ENCODE data around the gene HOXA3.
A peak's percentile ranks its signal among the peaks of the same experiment; 100 is the strongest.

Gene HOXA3

DNA sequence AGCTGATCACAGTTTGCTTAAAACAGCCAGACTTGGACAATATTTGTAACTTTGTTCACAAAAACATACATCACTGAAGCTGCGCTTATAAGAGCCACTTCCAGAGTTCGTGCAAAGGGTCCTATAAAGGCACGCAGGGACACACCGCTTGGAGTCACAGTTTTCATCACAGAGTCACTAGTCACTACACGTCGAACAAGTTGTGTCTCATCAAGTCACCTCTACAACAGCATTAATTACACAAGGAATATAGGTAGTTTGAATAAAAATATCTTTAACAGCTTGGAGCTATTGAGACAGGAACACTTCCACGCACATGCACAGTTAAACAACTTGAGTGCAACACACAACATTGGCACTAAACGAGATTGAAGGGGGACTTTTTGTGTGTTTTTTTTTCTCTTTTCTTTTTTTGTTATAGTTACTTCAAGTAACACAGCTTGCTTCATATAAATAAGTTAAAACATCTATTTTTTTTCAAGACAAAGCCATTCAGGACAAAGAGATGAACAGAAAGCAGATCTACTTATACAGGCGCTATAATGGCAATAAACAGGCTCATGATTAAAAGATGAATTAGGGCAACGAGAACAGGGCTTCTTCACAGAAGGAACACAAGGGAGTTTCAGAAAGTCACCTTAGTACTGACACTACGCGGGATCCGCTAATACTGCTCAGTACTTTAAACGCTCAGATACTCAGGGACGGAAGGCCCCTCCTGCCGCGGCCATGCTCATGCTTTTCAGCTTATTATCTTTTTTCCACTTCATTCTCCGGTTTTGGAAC is 11.1 kb downstream of the HOXA3 start:
- in situ Hi-C loops (cut with HindIII; ENCODE audit: low pct_ligation_motif_present, low pct_unique_long_range_greater_than_20kb, low sequenced_read_pairs) = no loop called here
- no peak for DNase-seq

DNA sequence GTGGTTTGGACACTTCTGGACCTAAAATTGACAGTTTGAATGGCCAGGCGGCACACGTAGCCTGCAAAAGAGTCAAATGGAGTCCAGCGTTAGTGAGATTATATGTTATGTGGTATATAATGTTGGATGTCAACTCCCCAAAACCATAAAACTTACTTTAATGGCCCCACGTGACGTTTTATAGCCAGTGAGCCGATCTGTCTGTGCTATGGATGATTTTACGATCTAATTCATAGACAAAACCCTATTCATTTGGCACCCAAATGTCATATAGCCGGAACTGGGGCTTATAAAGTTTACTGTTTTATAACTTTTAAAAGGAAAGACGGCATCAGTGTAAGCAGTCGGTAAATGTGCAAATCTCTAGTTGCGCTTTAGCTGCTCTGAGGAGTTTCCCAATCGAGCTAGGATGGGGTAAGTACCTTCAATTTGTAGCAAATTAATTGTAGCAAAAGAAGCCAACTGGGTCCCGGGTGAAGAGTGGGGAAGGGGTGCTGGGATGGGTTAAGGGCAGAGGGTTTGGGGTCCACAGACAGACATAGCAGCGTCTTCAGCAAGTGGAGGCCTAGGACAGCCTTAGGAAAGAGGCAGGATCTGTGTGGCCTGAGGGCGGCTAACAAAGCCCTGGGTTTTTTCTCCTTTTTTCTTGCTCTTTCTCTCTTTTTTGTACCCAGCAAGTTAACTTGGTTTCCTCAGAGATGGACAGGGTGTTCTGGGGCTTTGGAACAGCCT is 12.1 kb downstream of the HOXA3 start:
- DNase-seq = no peak
- in situ Hi-C loops (cut with HindIII; ENCODE audit: low pct_ligation_motif_present, low pct_unique_long_range_greater_than_20kb, low sequenced_read_pairs) = no loop called here

DNA sequence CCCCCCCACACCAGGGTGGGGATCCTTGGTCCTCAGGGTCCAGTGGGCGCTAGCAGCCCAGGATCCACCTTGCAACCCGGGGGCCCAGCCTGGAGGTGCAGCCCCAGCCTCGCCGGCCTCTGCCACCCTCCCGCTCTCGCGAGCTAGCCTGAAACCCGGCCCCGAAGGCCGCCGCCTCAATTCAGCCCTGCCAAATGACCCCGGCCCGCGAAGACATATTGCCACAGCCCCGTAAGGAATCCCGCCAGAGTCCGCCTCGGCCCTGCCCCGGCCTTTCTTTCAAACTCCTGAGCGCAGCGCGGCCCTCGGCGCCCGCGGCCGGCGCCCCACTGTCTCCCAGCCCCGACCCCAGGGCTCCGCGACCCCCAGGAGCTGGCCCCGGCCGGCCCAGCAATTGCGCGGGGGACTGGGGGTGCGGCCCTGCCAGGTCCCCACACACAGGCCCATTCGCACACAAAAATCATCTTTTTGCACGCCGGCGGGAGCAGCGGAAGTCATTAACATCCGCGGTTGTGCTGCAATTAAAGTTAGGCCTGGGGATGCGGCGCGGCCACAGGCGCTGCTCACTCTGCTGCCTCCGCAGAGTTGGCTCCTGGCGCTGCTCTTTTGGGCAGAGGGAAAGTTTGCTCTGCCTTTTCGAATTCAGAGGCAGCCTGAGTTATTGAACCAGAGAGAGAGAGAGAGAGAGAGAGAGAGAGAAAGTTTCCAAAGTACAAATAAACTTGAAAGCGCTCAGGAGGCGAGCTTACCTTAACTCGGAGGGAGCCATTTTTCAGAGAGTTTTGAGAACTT is 12.9 kb downstream of the HOXA3 start:
- no peak for DNase-seq
- in situ Hi-C loops (cut with HindIII; ENCODE audit: low pct_ligation_motif_present, low pct_unique_long_range_greater_than_20kb, low sequenced_read_pairs) = no loop called here

DNA sequence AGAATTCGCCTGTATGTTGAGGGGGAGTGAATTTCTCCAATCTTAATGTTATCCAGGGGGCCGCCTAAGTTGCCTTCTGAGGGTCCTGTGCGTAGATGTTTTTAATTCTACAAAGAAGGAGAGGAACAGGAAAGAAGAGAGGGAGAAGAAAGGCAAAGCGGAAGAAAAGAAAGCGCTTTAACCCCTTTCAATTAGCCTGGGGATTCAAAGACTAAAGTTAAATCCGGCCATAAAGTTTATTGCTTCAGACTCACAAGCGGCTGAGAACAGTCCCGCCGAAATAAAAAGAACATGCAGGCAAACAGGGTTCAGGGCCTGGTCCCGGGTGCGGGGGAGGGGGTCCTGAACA is 13.4 kb downstream of the HOXA3 start:
- no peak for DNase-seq
- in situ Hi-C loops (cut with HindIII; ENCODE audit: low pct_ligation_motif_present, low pct_unique_long_range_greater_than_20kb, low sequenced_read_pairs) = no loop called here

DNA sequence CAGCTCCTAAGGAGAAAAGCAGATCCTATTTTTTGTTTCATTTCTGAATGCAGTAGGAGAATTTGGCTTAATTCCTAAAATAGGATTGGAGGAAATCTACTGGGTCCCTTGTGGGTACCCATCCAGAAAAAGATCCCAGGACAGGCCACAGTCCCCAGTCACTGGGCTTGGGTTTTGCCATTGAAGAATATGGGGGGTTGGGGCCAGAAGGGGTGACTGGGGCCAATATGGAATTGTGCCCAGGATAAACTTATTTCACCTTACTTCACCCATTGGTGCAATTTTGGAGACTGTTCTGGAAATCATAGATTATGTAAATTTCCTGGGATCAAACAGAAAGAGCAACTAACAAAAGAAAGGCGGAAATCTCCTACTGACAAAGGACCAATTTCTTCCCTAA is 13.9 kb downstream of the HOXA3 start:
- no peak for DNase-seq
- in situ Hi-C loops (cut with HindIII; ENCODE audit: low pct_ligation_motif_present, low pct_unique_long_range_greater_than_20kb, low sequenced_read_pairs) = no loop called here

DNA sequence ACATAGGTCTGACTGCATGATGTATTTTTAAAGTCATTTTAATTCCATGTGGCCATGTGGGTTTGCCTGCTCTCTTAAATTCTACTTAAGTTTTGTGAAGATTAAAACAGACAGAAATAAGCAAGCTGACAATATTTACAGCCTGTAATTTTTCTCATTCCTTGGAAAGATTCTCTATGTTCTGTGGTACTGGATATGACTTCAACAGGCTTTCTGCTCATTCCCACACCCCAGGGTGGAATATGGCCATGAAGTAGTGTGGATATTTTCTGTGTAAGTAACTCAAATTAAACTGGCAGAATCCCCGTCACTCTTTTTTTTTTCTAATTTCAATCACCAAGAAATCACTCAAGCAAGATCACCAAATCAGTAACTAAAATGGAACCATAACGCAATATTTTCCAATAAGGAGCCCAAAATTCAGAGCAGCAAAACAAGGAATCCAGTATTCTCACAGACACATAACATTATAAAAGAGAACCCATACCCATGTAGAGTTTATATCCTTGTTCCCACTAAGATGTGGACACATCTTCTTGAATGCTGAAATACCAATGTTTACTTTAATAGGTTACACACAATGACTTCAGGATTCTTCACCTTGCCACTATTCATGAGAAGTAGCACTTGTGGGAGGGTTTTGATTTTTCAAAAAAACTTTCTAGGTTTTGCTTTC is 14.6 kb downstream of the HOXA3 start:
- in situ Hi-C loops (cut with HindIII; ENCODE audit: low pct_ligation_motif_present, low pct_unique_long_range_greater_than_20kb, low sequenced_read_pairs) = no loop called here

DNA sequence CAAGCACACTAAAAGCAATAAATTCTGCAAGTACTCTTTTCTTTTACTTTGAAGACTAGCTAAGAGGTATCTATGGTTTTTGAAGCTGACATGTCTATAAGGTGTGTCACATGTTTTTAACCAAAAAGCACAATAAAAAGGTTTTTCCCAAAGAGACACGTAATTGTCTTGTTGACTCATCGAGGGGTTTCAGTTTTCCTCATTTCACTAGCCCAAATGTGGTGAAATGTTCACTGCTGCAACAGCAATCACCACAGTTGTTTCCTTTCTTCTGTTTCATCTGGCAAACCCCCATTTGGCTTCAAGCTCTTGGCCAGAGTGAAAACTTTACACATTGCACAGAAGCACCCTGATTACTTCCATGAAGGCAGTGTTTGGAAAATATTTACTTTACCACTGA is 18.0 kb downstream of the HOXA3 start:
- no peak for DNase-seq
- in situ Hi-C loops (cut with HindIII; ENCODE audit: low pct_ligation_motif_present, low pct_unique_long_range_greater_than_20kb, low sequenced_read_pairs) = no loop called here

More for the DNA sequence above, 14.6 kb downstream of the HOXA3 start:
- no peak for DNase-seq

DNA sequence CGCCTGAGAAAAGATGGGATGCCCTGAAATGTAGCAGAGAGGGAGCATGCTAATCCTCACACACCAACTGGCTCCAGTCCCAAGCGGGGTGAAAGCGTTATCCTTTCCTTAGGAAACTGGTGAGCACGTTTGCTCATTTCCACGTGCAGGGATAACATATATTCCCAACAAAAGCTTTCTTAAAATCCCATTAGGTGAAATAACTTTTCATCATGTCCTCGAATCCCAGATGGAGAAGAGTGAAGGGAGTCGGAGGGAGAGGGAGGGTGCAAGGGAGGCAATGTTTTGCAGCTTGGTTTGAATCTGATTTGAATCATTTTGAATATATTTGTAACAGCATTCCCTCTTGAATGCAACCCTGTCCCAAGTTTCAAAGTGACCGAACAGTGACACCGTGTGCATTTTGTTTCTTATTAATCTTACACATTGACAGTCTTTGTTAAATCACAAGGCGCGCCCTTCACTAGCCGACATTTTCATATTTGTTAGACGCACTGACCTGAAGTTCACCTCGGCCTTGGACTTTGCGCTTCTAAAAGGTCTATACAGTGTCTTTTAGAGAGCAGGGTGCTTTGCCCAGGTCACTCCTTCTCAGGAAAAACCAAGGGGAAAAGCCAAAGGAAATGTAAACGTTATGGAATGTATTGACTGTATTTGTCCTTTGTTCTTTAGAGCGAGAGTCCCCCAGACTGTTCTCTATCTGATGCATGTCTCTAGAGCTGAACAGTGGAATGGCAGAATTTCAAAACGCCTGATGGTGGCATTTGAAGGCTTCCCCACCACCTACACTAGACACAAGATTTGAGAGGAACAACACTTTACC is 18.8 kb downstream of the HOXA3 start:
- no peak for DNase-seq
- in situ Hi-C loops (cut with HindIII; ENCODE audit: low pct_ligation_motif_present, low pct_unique_long_range_greater_than_20kb, low sequenced_read_pairs) = no loop called here

DNA sequence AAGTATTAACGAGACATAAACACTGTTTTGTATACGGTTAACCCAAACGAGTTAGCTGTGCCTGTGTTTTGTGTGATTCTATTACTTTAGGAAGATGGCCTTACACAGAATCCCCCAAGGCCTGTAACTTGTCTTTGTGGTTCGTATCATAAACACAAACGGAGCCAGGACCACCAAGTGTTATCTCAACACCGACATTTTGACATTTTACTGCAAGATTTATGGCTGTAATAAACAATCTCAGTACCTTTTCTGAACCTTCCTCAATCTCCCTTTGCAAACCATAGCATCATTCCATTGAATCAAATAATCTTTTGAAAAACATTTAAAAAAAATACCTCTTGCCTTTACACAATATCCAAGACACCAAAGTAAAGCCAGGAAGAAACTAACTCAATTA is 19.4 kb downstream of the HOXA3 start:
- no peak for DNase-seq
- in situ Hi-C loops (cut with HindIII; ENCODE audit: low pct_ligation_motif_present, low pct_unique_long_range_greater_than_20kb, low sequenced_read_pairs) = no loop called here

DNA sequence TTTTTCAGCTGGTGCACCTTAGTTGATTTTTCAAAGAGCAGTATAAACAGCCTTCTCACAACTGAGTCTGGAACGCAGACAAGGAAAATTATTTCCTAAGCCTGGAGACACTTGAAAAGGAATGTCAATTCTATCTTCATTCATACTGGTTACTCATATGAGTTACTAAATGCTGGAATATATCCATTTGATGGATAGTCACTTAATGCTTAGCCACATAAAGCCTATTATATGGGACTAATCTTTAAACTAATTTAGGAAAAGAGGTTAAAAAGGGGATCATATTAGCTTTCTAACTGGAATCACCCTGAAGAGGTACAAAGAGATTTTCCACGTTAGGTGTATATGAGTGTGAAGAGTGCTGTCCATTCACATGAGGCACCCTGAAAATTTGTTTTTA is 20.2 kb downstream of the HOXA3 start:
- in situ Hi-C loops (cut with HindIII; ENCODE audit: low pct_ligation_motif_present, low pct_unique_long_range_greater_than_20kb, low sequenced_read_pairs) = no loop called here
- no peak for DNase-seq

DNA sequence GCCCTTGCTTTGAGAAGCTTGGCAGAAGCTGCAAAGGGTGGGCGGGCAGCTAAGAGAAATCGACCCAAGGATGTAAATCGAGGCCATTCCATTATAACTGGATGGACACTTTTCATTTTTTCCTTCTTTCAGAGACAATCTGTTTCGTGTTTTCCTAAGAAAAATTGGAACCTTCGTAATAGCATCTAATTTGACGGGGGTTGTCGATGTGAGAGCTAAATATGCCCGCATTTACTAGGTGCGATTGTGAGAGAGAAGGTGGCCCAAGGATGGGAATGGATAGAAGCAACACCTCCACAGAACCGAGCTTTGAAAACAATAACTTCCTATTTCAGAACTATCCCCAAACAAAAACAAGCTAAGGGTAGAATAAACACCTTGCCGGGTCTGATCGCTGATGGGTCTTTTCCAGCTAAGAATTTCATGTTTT is 21.0 kb downstream of the HOXA3 start:
- in situ Hi-C loops (cut with HindIII; ENCODE audit: low pct_ligation_motif_present, low pct_unique_long_range_greater_than_20kb, low sequenced_read_pairs) = no loop called here

DNA sequence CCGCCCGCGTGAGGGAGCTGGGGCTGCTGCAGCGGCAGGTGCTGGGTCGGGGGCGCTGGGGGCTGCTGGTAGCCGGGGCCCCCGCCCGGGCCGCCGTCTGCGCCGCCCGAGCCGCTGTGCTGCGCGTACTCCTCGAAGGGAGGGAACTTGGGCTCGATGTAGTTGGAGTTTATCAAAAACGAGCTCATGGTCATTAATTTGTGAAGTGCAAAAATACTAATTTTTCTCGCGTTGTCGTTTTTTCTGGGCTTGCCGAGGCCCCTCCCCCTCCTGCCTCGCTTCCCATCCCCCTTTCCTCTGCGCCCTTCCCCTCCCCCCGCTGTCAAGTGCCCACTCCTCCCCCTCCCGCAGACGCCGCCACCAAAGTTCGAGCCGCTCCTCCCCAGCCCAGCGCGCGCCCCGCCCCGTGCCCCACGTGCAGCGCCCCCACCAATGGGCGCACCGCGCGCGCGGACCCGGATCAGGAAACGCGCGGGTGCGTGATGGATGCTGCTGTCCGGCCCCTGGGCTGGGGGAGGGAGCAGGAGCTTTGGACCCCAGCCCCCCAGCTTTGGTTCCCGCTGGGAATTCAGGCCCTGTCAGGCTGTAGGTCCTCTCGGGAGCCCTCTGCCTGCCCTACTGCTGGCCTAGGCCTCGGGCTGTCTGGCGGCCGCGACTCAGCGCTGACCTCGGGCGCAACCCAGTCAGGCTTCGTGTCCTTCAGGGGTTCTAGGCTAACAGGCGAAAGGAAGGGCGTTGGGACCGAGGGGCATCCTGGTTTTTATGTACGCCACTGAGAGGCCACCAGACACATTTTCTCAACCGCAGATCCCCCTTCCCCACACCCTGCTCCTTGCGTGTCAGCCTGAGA is 21.6 kb downstream of the HOXA3 start, which contains the start of gene HOXA4:
HOXA4 (minus strand) TSS at position 218 of the 850 bp plus-strand sequence; CDS start at position 194, 24 bp downstream.
- peak; percentile 96 for DNase-seq
- in situ Hi-C loops (cut with HindIII; ENCODE audit: low pct_ligation_motif_present, low pct_unique_long_range_greater_than_20kb, low sequenced_read_pairs) = no loop called here

More for the DNA sequence above, 21.0 kb downstream of the HOXA3 start:
- no peak for DNase-seq

DNA sequence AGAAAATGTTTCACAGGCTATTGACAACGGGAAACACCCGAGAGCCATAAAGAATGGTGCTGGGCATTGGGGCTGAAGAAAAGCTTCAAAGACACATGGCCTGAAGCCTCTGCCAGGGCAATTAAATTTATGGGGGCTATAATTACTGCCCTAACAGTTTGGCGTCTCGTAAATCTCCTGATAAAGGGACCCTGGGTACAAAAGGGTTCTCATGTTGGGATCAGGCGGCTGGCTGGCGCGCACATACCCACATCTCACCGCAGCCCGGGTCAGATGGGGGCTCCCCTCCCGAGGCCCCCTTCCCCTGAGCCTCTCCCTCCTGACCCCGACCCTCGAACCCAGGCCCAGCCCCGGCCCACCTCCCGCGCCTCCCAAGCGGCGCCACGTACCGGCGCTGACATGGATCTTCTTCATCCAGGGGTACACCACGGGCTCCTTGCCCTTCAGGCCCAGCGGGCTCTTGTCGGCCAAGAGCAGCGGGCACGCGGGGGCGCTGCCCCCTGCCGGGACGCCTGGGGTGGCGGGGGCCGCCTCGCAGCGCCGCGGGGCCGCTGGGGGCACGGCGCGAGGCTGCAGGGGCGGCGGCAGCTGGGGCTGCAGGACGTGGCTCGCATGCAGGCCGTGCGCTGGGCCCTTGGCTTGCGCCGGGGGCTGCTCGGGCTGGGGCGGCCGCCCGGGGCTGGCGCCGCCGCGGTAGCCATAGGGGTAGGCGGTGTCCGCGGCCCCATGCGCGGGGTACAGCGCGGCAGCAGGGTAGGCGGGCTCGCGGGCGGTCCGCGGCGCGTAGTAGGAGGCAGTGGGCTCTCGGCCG is 22.4 kb downstream of the HOXA3 start:
- peak; percentile 72 for DNase-seq
- in situ Hi-C loops (cut with HindIII; ENCODE audit: low pct_ligation_motif_present, low pct_unique_long_range_greater_than_20kb, low sequenced_read_pairs) = loop anchor here (10.0 kb wide), 1 partner anchor 275 kb away; no protein-coding TSS in a partner anchor

DNA sequence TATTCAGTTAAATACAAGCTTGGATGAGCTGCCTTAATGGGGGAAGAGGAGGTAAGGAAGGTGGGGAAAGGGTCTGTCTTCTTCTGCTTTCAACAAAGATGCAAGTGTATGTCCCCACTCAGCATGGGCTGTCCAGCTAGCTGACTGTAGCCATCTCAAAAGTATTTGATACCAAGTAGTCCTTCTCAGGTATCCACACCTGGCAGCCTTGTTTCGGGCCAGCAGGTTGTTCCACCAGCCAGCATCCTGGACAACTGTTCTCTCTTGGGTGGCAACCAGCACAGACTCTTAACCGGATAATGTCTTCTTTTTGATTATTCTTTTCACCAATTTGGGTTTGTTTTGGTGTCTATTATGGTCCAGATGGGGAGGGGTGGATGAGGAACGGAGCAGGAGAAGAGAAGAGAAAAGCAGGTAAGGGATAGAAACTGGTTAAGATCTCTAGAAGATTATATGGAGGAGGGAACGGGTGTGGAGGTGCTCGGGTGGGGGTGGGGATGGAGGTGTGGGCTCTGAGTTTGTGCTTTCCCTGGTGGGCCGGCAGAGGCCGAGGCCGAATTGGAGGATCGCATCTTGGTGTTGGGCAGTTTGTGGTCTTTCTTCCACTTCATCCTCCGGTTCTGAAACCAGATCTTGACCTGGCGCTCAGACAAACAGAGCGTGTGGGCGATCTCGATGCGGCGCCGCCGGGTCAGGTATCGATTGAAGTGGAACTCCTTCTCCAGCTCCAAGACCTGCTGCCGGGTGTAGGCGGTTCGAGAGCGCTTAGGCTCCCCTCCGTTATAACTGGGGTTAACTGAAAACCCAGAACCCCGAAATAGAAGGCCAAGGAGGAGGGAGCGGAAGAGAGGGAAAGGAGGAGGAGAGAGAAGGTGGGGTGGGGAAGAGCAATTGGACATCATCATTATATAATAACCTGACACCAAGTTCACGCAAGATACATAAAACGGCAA is 23.3 kb downstream of the HOXA3 start:
- peak; percentile 48 for DNase-seq
- in situ Hi-C loops (cut with HindIII; ENCODE audit: low pct_ligation_motif_present, low pct_unique_long_range_greater_than_20kb, low sequenced_read_pairs) = loop anchor here (10.0 kb wide), 1 partner anchor 274 kb away; no protein-coding TSS in a partner anchor

DNA sequence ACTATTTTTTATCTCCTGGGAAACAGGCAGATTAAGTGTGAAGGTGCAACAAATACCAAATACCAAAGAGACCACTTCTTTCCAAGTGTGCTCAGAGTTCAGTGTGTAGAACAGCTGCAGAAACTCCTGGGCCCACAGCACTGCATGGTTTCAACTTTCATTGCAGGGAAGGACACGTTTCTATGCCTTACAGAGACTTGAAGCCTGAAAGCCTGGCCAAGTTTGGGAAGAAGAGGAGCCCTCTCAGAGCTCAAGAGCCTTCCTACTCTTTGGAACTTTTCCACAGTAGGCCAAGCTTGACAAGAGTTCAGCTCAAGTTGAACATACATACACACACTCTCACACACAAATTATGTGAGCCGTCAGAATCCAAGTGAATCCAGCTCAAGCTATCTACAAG is 24.3 kb downstream of the HOXA3 start:
- DNase-seq = no peak
- in situ Hi-C loops (cut with HindIII; ENCODE audit: low pct_ligation_motif_present, low pct_unique_long_range_greater_than_20kb, low sequenced_read_pairs) = loop anchor here (10.0 kb wide), 1 partner anchor 273 kb away; no protein-coding TSS in a partner anchor

All from ACHN (cell line).